Measurements from ENCODE around the gene SMAD2.

Gene SMAD2

DNA sequence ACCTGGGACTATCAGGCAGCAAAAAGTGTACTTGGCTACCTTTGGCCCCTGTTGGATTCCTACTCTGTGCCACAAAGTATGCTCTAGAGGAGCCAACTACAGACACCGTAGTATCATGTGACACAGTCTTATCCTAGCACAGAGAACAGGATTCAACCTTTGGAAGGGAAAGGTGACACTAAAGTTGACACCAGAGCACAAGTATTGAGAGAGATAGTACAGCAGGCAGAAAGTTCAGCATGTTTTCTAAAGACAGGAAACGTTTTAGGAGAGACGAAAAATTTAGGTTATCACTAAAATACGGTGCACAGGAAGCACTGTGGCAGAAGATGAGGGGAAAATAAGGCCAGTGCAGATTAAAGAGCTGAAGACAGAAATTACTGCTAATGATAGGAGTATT is 18.6 kb downstream of the SMAD2 start:
- H3K4me3 ChIP-seq (ENCODE audit: low read length): no peak overlapping the region
- H3K9ac ChIP-seq (ENCODE audit: low read length): no peak overlapping the region
- no peaks in the 10 kb centered on the region for H3K27me3 ChIP-seq (ENCODE audit: low read depth, low read length)
- H4K20me1 ChIP-seq (ENCODE audit: insufficient read depth, low read length): peaks cover 99% of the 10 kb centered on the region
- peaks cover 27% of the 10 kb centered on the region for H3K36me3 ChIP-seq (replicated peaks; ENCODE audit: low read depth, low read length)
- no peak overlapping the region for H3K4me2 ChIP-seq (ENCODE audit: low read length)
- H3K79me2 ChIP-seq (ENCODE audit: low read length): peaks cover 99% of the 10 kb centered on the region
- H3K4me1 ChIP-seq (ENCODE audit: low read length): peaks cover 46% of the 10 kb centered on the region
- TF ChIP-seq, protein P1, sequence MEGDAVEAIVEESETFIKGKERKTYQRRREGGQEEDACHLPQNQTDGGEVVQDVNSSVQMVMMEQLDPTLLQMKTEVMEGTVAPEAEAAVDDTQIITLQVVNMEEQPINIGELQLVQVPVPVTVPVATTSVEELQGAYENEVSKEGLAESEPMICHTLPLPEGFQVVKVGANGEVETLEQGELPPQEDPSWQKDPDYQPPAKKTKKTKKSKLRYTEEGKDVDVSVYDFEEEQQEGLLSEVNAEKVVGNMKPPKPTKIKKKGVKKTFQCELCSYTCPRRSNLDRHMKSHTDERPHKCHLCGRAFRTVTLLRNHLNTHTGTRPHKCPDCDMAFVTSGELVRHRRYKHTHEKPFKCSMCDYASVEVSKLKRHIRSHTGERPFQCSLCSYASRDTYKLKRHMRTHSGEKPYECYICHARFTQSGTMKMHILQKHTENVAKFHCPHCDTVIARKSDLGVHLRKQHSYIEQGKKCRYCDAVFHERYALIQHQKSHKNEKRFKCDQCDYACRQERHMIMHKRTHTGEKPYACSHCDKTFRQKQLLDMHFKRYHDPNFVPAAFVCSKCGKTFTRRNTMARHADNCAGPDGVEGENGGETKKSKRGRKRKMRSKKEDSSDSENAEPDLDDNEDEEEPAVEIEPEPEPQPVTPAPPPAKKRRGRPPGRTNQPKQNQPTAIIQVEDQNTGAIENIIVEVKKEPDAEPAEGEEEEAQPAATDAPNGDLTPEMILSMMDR (IDR thresholded peaks at IDR 0.05; ENCODE audit: low read depth, low read length): no peak
- no peak for TF ChIP-seq EZH2phosphoT487 (IDR thresholded peaks at IDR 0.05; ENCODE audit: low read depth)
- H3K27ac ChIP-seq (ENCODE audit: low read length): no peak overlapping the region
- peaks cover 1% of the 10 kb centered on the region; the same call in 1 of the 2 replicates for H3K9me3 ChIP-seq (ENCODE audit: insufficient read depth, low read length)
- no peak overlapping the region for H2AFZ ChIP-seq (ENCODE audit: low read depth, low read length)

DNA sequence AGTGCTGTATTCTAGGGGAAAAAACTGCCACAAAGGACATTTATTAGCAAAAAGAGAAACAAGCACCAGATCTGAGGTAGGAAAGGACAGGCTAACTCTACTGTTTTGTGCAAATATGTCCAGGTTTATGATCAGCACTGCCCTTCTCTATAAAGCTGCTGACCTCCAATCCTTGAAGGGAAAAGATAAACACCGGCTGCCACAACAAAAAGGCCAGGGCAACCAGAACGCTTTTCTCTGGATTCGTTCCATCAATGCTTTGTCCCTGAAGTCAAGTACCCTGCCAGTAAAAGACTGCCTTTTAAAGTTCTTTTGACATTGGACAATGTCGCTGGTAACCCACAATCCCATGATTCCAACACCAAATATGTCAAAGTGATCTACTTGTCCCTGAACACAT is 21.0 kb downstream of the SMAD2 start:
- H3K4me3 ChIP-seq (ENCODE audit: low read length): no peak overlapping the region
- H3K27me3 ChIP-seq (ENCODE audit: low read depth, low read length): no peaks in the 10 kb centered on the region
- no peak overlapping the region for H3K27ac ChIP-seq (ENCODE audit: low read length)
- peaks cover 50% of the 10 kb centered on the region for H3K36me3 ChIP-seq (replicated peaks; ENCODE audit: low read depth, low read length)
- H3K79me2 ChIP-seq (ENCODE audit: low read length): peaks cover 99% of the 10 kb centered on the region
- no peak overlapping the region for H3K4me2 ChIP-seq (ENCODE audit: low read length)
- H2AFZ ChIP-seq (ENCODE audit: low read depth, low read length): no peak overlapping the region
- H4K20me1 ChIP-seq (ENCODE audit: insufficient read depth, low read length): peaks cover 99% of the 10 kb centered on the region
- H3K4me1 ChIP-seq (ENCODE audit: low read length): peaks cover 35% of the 10 kb centered on the region
- H3K9ac ChIP-seq (ENCODE audit: low read length): no peak overlapping the region
- H3K9me3 ChIP-seq (ENCODE audit: insufficient read depth, low read length): peaks cover 10% of the 10 kb centered on the region
- TF ChIP-seq, protein P1 (IDR thresholded peaks at IDR 0.05; ENCODE audit: low read depth, low read length): no peak
- no peak for TF ChIP-seq EZH2phosphoT487 (IDR thresholded peaks at IDR 0.05; ENCODE audit: low read depth)

DNA sequence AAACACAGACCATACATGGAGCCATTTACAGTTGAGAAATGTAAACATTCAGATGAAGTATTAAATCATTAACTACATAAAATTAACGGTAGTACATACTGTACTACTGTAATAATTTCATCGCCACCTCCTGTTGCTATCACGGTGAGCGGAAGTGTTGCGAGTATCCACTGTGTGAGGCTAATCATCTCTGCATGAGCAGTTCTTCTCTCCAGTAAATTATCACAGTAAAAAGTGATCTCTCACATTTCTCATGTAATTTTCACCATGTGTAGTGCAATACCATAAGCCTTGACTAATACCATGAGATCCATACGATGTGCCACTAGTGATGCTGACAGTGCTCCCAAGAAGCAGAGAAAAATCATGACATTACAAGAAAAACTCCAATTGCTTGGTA is 21.9 kb downstream of the SMAD2 start:
- no peak overlapping the region for H2AFZ ChIP-seq (ENCODE audit: low read depth, low read length)
- H3K4me1 ChIP-seq (ENCODE audit: low read length): peaks cover 26% of the 10 kb centered on the region
- peaks cover 10% of the 10 kb centered on the region for H3K9me3 ChIP-seq (ENCODE audit: insufficient read depth, low read length)
- peaks cover 99% of the 10 kb centered on the region for H3K79me2 ChIP-seq (ENCODE audit: low read length)
- peaks cover 56% of the 10 kb centered on the region for H3K36me3 ChIP-seq (replicated peaks; ENCODE audit: low read depth, low read length)
- no peak overlapping the region for H3K4me3 ChIP-seq (ENCODE audit: low read length)
- no peaks in the 10 kb centered on the region for H3K27me3 ChIP-seq (ENCODE audit: low read depth, low read length)
- no peak overlapping the region for H3K9ac ChIP-seq (ENCODE audit: low read length)
- no peak overlapping the region for H3K4me2 ChIP-seq (ENCODE audit: low read length)
- H3K27ac ChIP-seq (ENCODE audit: low read length): no peak overlapping the region
- TF ChIP-seq, protein P1 (IDR thresholded peaks at IDR 0.05; ENCODE audit: low read depth, low read length): no peak
- no peak for TF ChIP-seq EZH2phosphoT487 (IDR thresholded peaks at IDR 0.05; ENCODE audit: low read depth)
- peaks cover 99% of the 10 kb centered on the region for H4K20me1 ChIP-seq (ENCODE audit: insufficient read depth, low read length)

DNA sequence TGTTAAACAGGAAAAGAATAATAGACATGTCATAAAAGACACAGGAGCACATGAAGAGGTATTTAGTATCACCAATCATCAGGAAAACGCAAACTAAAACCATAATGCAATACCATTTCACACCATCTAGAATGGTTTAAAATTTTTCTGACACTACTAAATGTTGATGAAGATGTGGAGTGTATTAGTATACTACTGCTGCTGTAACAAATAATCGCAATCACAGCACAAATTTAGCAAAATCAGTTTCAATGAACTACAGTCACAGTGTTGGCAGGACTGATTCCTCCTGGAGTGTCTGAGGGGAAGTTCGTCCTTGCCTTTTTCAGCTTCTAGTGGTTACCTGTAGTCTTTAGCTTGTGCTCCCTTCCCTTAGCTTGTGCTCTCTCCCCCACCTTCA is 24.1 kb downstream of the SMAD2 start:
- Histone ChIP-seq H3K36me3 (replicated peaks; ENCODE audit: low read depth, low read length) (peaks cover 66% of the 10 kb centered on the region), H3K4me3 (ENCODE audit: low read length) (no peak overlapping the region), H3K4me1 (ENCODE audit: low read length) (peaks cover 24% of the 10 kb centered on the region), H3K79me2 (ENCODE audit: low read length) (peaks cover 100% of the 10 kb centered on the region), H3K4me2 (ENCODE audit: low read length) (no peak overlapping the region), H3K9me3 (ENCODE audit: insufficient read depth, low read length) (peaks cover 10% of the 10 kb centered on the region), H3K27ac (ENCODE audit: low read length) (no peak overlapping the region), H2AFZ (ENCODE audit: low read depth, low read length) (no peak overlapping the region), H3K27me3 (ENCODE audit: low read depth, low read length) (no peaks in the 10 kb centered on the region), H4K20me1 (ENCODE audit: insufficient read depth, low read length) (peaks cover 99% of the 10 kb centered on the region), H3K9ac (ENCODE audit: low read length) (no peak overlapping the region)
- TF ChIP-seq, protein P1 (IDR thresholded peaks at IDR 0.05; ENCODE audit: low read depth, low read length): no peak
- TF ChIP-seq EZH2phosphoT487 (IDR thresholded peaks at IDR 0.05; ENCODE audit: low read depth): no peak
